ENCODE results near the gene TMEM100.

Gene TMEM100

GRCh38 chr17:55722742-55723487 is at the start of gene TMEM100:
TMEM100 (minus strand) TSS chr17:55722864; CDS start chr17:55721070, 1,794 bp downstream.
- DNase-seq (ENCODE audit: low read depth in 3 of 3): no peak

GRCh38 chr17:55772086-55772485 is 49.4 kb upstream of the TMEM100 start:
- no peak for DNase-seq (ENCODE audit: low read depth in 3 of 3)

- no peak for DNase-seq (ENCODE audit: low read depth in 3 of 3)
Observed at GRCh38 chr17:55770196-55770870, 47.7 kb upstream of the TMEM100 start.

GRCh38 chr17:55769625-55770000 is 46.9 kb upstream of the TMEM100 start:
- DNase-seq (ENCODE audit: low read depth in 3 of 3): no peak

GRCh38 chr17:55768936-55769624 is 46.4 kb upstream of the TMEM100 start:
- no peak for DNase-seq (ENCODE audit: low read depth in 3 of 3)

GRCh38 chr17:55765472-55765871 is 42.8 kb upstream of the TMEM100 start:
- DNase-seq (ENCODE audit: low read depth in 3 of 3): no peak

- DNase-seq (ENCODE audit: low read depth in 3 of 3): no peak
Observed at GRCh38 chr17:55764610-55765009, 41.9 kb upstream of the TMEM100 start.

GRCh38 chr17:55763856-55764255 is 41.2 kb upstream of the TMEM100 start:
- DNase-seq (ENCODE audit: low read depth in 3 of 3): no peak

- DNase-seq (ENCODE audit: low read depth in 3 of 3): no peak
Observed at GRCh38 chr17:55762086-55762858, 39.6 kb upstream of the TMEM100 start.

GRCh38 chr17:55760643-55761355 is 38.1 kb upstream of the TMEM100 start:
- no peak for DNase-seq (ENCODE audit: low read depth in 3 of 3)

- no peak for DNase-seq (ENCODE audit: low read depth in 3 of 3)
Observed at GRCh38 chr17:55758171-55758570, 35.5 kb upstream of the TMEM100 start.

GRCh38 chr17:55757659-55758058 is 35.0 kb upstream of the TMEM100 start:
- DNase-seq (ENCODE audit: low read depth in 3 of 3): no peak

- no peak for DNase-seq (ENCODE audit: low read depth in 3 of 3)
Observed at GRCh38 chr17:55756689-55757088, 34.0 kb upstream of the TMEM100 start.

GRCh38 chr17:55751720-55752250 is 29.1 kb upstream of the TMEM100 start:
- DNase-seq (ENCODE audit: low read depth in 3 of 3): no peak

GRCh38 chr17:55750750-55751657 is 28.3 kb upstream of the TMEM100 start, which contains the start of gene PCTP:
PCTP (plus strand) TSS chr17:55751051; CDS start chr17:55751104, 53 bp downstream.
- DNase-seq (ENCODE audit: low read depth in 3 of 3): peak; percentile 71 to 91 (median 74)

GRCh38 chr17:55749985-55750384 is 27.3 kb upstream of the TMEM100 start:
- no peak for DNase-seq (ENCODE audit: low read depth in 3 of 3)

- no peak for DNase-seq (ENCODE audit: low read depth in 3 of 3)
Observed at GRCh38 chr17:55748841-55749240, 26.2 kb upstream of the TMEM100 start.

- no peak for DNase-seq (ENCODE audit: low read depth in 3 of 3)
Observed at GRCh38 chr17:55747209-55747608, 24.5 kb upstream of the TMEM100 start.

GRCh38 chr17:55746466-55746865 is 23.8 kb upstream of the TMEM100 start:
- DNase-seq (ENCODE audit: low read depth in 3 of 3): no peak

GRCh38 chr17:55745258-55745657 is 22.6 kb upstream of the TMEM100 start:
- no peak for DNase-seq (ENCODE audit: low read depth in 3 of 3)

Measured in stimulated activated CD4-positive, alpha-beta T cell treated with anti-CD3 and anti-CD28 coated beads, TNF-alpha, amount 100 ng/mL, for 24 hours (primary cell).